ENCODE data around the gene MSL1. TPM values are rescaled to one million over a fixed set of nuclear protein-coding genes. Genes with fewer than 3 reads are reported as not detected.

The MSL1 gene
- total and polyA plus RNA-seq, 2 of the 13 experiments (the other 11 are each of a cell fraction or from before 2014, with no cell fraction given), result 63.8 to 88.5 TPM

- TF ChIP-seq, protein P1, sequence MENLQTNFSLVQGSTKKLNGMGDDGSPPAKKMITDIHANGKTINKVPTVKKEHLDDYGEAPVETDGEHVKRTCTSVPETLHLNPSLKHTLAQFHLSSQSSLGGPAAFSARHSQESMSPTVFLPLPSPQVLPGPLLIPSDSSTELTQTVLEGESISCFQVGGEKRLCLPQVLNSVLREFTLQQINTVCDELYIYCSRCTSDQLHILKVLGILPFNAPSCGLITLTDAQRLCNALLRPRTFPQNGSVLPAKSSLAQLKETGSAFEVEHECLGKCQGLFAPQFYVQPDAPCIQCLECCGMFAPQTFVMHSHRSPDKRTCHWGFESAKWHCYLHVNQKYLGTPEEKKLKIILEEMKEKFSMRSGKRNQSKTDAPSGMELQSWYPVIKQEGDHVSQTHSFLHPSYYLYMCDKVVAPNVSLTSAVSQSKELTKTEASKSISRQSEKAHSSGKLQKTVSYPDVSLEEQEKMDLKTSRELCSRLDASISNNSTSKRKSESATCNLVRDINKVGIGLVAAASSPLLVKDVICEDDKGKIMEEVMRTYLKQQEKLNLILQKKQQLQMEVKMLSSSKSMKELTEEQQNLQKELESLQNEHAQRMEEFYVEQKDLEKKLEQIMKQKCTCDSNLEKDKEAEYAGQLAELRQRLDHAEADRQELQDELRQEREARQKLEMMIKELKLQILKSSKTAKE (CRISPR knock-in tag; IDR thresholded peaks at IDR 0.05; ENCODE audit: borderline replicate concordance), result no peak
These were observed 12.6 kb upstream of the MSL1 start (continued) for GRCh38 chr17:40108970-40109824.

DNA sequence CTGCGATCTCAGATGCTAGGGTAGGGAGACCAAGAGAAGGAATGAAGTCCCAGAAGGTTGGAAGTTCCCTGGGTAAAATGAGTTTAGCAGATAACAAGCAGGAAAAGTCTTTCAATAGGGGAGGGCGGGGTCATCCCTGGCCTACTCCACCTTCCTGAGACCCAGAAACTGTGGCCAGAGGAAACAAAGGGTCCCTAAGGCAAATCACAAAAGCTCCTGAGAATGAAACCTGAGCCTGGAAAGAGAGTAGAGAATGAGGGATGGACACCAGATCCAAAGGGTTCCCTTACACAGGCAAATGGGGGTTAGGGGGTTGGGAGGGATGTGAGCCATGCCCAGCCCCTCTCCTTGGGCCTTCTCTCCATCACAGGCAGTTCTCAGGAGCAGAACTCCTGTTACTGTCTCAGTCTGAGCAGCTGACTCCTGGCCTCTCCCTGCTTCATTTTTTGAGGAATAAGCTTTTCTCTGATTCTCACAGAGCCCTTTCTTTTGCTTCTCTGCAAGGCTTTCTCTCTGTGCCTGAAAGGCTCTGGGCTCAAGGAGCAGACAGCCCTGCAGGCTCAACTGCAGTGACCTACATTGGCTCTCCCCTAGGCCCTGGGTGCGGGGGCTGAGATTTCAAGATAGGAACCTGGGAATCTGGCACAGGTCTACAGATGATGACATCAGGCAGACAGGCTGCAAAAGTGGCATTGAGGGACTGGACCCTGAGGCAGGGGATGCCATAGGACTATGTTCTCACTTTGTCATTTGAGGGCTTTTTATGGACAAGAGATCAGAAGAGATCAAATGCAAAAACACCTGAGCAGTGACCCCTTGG, 11.5 kb upstream of the MSL1 start:
- ATAC-seq (no peak), FAIRE-seq (no peak), DNase-seq (ENCODE audit: low spot score) (no peak)
- peaks cover 0 to 9% of the 10 kb centered on the region in 2 experiments; a peak in 1 of 5 replicates for H3K27me3 ChIP-seq (ENCODE audit: control insufficient read depth in 1 of 2, insufficient read depth in 2 of 2, low read length in 2 of 2)
- ChIA-PET POLR2A (interaction anchor here (0.7 to 7.3 kb wide), 7 partner anchors 10 to 71 kb away, joined by 5 to 568 read pairs (median 21); partner anchors contain the start of genes CASC3, MSL1 and NR1D1), CTCF (ENCODE audit: low intra/inter-chr PET ratio, low total read pairs) (interaction anchor here (1.1 to 1.2 kb wide), 2 partner anchors 34 to 58 kb away, joined by 3 to 7 read pairs; no protein-coding TSS in a partner anchor)
- H4K20me1 ChIP-seq (ENCODE audit: insufficient read depth, low read length), result no peaks in the 10 kb centered on the region
- in situ Hi-C loops (cut with HindIII; ENCODE audit: extremely low pct_ligation_motif_present, low pct_unique_long_range_greater_than_20kb) (loop anchor here (5.0 kb wide), 1 partner anchor 57 kb away; no protein-coding TSS in a partner anchor), intact Hi-C loops (cut with micrococcal nuclease; ENCODE audit: unreplicated experiment) (no loop called here)
- H3K27ac ChIP-seq (ENCODE audit: extremely low read length, insufficient read depth, low read length), result peak overlapping the region; percentile 7
- no peaks in the 10 kb centered on the region for H3K9me3 ChIP-seq (ENCODE audit: low read length)
- peak overlapping the region in 2 of 3 experiments; percentile 24 to 67; a peak in 2 of 6 replicates for H3K4me3 ChIP-seq (replicated peaks in 1 of 3; ENCODE audit: insufficient read depth in 1 of 3, low read depth in 2 of 3, low read length in 3 of 3)
- WGBS (ENCODE audit: low lambda C conversion rate), result 21% methylated on average over 3 of the region's 3 CpGs
- H3K79me2 ChIP-seq (ENCODE audit: insufficient read depth, low read length), result no peaks in the 10 kb centered on the region
- BruUV-seq (replicated peaks), result no TSS peak
- no peaks in the 10 kb centered on the region for H3K36me3 ChIP-seq (replicated peaks in 1 of 2; ENCODE audit: control insufficient read depth in 1 of 2, insufficient read depth in 2 of 2, low read length in 2 of 2)
- peaks cover 100% of the 10 kb centered on the region for H3K4me1 ChIP-seq (ENCODE audit: insufficient read depth, low read length)
- peak overlapping the region; percentile 93 for H3K4me2 ChIP-seq (ENCODE audit: low read depth, low read length)
- 0 out of 2 replicates have a peak overlapping the region, but pooled peaks have one; percentile 60 for H3K9ac ChIP-seq (ENCODE audit: insufficient read depth, low read depth, low read length)
- H2AFZ ChIP-seq (ENCODE audit: low read length), result no peak overlapping the region
- no peak for TF ChIP-seq IKZF1 (IDR thresholded peaks at IDR 0.05)
- no peak for TF ChIP-seq PHF5A (CRISPR knock-in tag; IDR thresholded peaks at IDR 0.05; ENCODE audit: low read depth, unreplicated experiment)
- TF ChIP-seq ZNF317 (CRISPR knock-in tag; IDR thresholded peaks at IDR 0.05), result no peak
- no peak for TF ChIP-seq ZNF589 (CRISPR knock-in tag; conservative IDR thresholded peaks at IDR 0.05)
- TF ChIP-seq ZBTB7B (CRISPR knock-in tag; IDR thresholded peaks at IDR 0.05), result peak; percentile 50; the same call in 1 of the 2 replicates
- no peak for TF ChIP-seq ELF4 (CRISPR knock-in tag; IDR thresholded peaks at IDR 0.05; ENCODE audit: borderline replicate concordance)
- TF ChIP-seq GATAD2A (CRISPR knock-in tag; IDR thresholded peaks at IDR 0.05), result peak; percentile 16; the same call in 1 of the 2 replicates
- TF ChIP-seq ZNF292 (CRISPR knock-in tag; IDR thresholded peaks at IDR 0.05; ENCODE audit: borderline replicate concordance, low read depth), result 0 out of 2 replicates have a peak, but pooled peaks have one; percentile 10
- no peak for TF ChIP-seq ZNF143 (CRISPR knock-in tag; IDR thresholded peaks at IDR 0.05)
- TF ChIP-seq RCOR2 (CRISPR knock-in tag; IDR thresholded peaks at IDR 0.05), result no peak
- 0 out of 2 replicates have a peak, but pooled peaks have one; percentile 35 for TF ChIP-seq HDAC2 (CRISPR knock-in tag; IDR thresholded peaks at IDR 0.05)
- TF ChIP-seq GFI1 (CRISPR knock-in tag; IDR thresholded peaks at IDR 0.05; ENCODE audit: borderline replicate concordance), result 0 out of 2 replicates have a peak, but pooled peaks have one; percentile 18
- TF ChIP-seq ZNF484 (CRISPR knock-in tag; IDR thresholded peaks at IDR 0.05; ENCODE audit: borderline replicate concordance, low read depth), result no peak
- no peak for TF ChIP-seq ZNF460 (CRISPR knock-in tag; IDR thresholded peaks at IDR 0.05; ENCODE audit: borderline replicate concordance)
